B cell (primary cell): ENCODE measurements around the gene TRIAP1.
A peak's percentile ranks its signal among the peaks of the same experiment; 100 is the strongest.

ENCODE experiments used
- CTCF ChIP-seq: fragments of 200-600 bp; IDR thresholded peaks from one replicate; pipeline ENCODE4 v1.8.0; 2022; ENCODE audit warnings: antibody characterized with exemption, mild to moderate bottlenecking
- EZH2 ChIP-seq: IDR thresholded peaks from 2 replicates; pipeline ENCODE4 v1.6.1; 2012; ENCODE audit warnings: borderline replicate concordance, low read depth, mild to moderate bottlenecking, moderate library complexity, low read length; ENCODE audit not compliant: insufficient read depth, poor library complexity, severe bottlenecking

GRCh38 chr12:120466560-120467315 lies 20.6 kb upstream of the TRIAP1 start:
- TF ChIP-seq CTCF = peak; percentile 57
- TF ChIP-seq EZH2 = no peak
